Glutamatergic neuron (in vitro differentiated cells): ENCODE results near the gene FUS. TPM values are rescaled to one million over a fixed set of nuclear protein-coding genes. Genes with fewer than 3 reads are reported as not detected.

Source experiments
- DNase-seq: peaks from one replicate; pipeline ENCODE4 v3.0.0; 2022
- H3K27ac Mint-ChIP-seq: one replicate; pipeline ENCODE4 v1.8.0; 2020; ENCODE audit warnings: mild to moderate bottlenecking, mixed read lengths, inconsistent platforms; ENCODE audit not compliant: unreplicated experiment
- H3K27me3 Mint-ChIP-seq: one replicate; pipeline ENCODE4 v1.8.0; 2020; ENCODE audit warnings: mild to moderate bottlenecking, moderate library complexity, mixed read lengths, inconsistent platforms; ENCODE audit not compliant: unreplicated experiment
- H3K36me3 Mint-ChIP-seq: one replicate; pipeline ENCODE4 v1.8.0; 2020; ENCODE audit warnings: mild to moderate bottlenecking, mixed read lengths, inconsistent platforms; ENCODE audit not compliant: unreplicated experiment
- H3K4me1 Mint-ChIP-seq: one replicate; pipeline ENCODE4 v1.8.0; 2020; ENCODE audit warnings: mild to moderate bottlenecking, low read depth, mixed read lengths, inconsistent platforms; ENCODE audit not compliant: unreplicated experiment
- H3K4me3 Mint-ChIP-seq: one replicate; pipeline ENCODE4 v1.8.0; 2020; ENCODE audit warnings: mild to moderate bottlenecking, mixed read lengths, inconsistent platforms; ENCODE audit not compliant: unreplicated experiment
- H3K9me3 Mint-ChIP-seq: one replicate; pipeline ENCODE4 v1.8.0; 2020; ENCODE audit warnings: mild to moderate bottlenecking, moderate library complexity, mixed read lengths, inconsistent platforms; ENCODE audit not compliant: unreplicated experiment
- total RNA-seq: library from RNA; stranded (reverse); fragmentation: NEBNext Ultra II Directional; extraction: Animal tissue kit (Norgen Biotek cat#: 25700); gene quantifications from one replicate; pipeline ENCODE4 v1.2.1, GENCODE V29; 2021; ENCODE audit not compliant: unreplicated experiment
- TF ChIP-seq, protein P1 (sequence below): fragments of 200-600 bp; sonication (generic); IDR thresholded peaks from one replicate; pipeline ENCODE4 v1.5.0; 2021; ENCODE audit not compliant: partially characterized antibody, unreplicated experiment

The FUS gene
- total RNA-seq, 1 donor from 2014 or later, result 473 TPM

DNA sequence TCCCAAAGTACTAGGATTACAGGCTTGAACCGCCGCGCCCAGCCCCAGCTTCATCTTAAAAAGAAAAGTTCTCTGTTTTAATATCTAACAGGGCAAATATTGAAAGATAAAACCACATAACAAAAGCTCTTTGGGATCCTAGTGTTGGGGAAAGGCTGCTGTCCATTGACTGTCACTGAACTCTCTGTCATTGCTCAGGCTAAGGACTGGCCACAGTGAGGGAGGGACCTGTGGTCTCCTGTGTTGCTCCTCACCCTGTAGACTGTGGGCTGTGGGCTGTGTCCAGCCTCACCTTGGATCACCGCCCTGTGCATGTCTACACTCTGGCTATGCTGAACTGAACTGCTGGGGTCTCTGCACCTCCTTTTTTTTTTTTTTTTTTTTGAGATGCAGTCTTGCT lies 48.3 kb downstream of the FUS start:
- Mint-ChIP-seq H3K4me1 (no peaks in the 10 kb centered on the region), H3K27ac (no peak overlapping the region), H3K36me3 (no peaks in the 10 kb centered on the region), H3K9me3 (peaks cover 3% of the 10 kb centered on the region), H3K4me3 (no peak overlapping the region), H3K27me3 (peaks cover 3% of the 10 kb centered on the region)
- no peak for DNase-seq
- TF ChIP-seq, protein P1, sequence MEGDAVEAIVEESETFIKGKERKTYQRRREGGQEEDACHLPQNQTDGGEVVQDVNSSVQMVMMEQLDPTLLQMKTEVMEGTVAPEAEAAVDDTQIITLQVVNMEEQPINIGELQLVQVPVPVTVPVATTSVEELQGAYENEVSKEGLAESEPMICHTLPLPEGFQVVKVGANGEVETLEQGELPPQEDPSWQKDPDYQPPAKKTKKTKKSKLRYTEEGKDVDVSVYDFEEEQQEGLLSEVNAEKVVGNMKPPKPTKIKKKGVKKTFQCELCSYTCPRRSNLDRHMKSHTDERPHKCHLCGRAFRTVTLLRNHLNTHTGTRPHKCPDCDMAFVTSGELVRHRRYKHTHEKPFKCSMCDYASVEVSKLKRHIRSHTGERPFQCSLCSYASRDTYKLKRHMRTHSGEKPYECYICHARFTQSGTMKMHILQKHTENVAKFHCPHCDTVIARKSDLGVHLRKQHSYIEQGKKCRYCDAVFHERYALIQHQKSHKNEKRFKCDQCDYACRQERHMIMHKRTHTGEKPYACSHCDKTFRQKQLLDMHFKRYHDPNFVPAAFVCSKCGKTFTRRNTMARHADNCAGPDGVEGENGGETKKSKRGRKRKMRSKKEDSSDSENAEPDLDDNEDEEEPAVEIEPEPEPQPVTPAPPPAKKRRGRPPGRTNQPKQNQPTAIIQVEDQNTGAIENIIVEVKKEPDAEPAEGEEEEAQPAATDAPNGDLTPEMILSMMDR, result no peak

DNA sequence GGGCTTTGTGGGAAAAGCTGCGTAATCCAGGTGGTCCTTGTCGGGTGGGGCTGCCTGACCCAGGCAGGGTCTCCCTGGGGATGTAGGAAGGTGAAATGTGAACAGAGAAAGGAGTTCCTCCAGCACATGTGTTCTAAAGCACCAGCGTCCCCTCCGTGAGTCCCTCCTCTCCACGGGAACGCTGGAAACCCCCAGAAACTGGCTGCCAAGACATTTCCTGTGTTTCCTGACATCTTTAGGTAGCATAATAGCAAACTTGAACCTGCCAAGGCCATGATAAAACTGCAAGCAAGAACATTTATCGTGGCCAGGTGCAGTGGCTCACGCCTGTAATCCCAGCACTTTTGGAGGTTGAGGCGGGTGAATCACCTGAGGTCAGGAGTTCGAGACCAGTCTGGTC lies 49.6 kb downstream of the FUS start:
- TF ChIP-seq, protein P1, result no peak
- no peak overlapping the region for H3K27ac Mint-ChIP-seq
- H3K36me3 Mint-ChIP-seq, result peaks cover 5% of the 10 kb centered on the region
- peaks cover 3% of the 10 kb centered on the region for H3K27me3 Mint-ChIP-seq
- H3K4me3 Mint-ChIP-seq, result no peak overlapping the region
- DNase-seq, result no peak
- H3K4me1 Mint-ChIP-seq, result no peaks in the 10 kb centered on the region
- H3K9me3 Mint-ChIP-seq, result peaks cover 9% of the 10 kb centered on the region

DNA sequence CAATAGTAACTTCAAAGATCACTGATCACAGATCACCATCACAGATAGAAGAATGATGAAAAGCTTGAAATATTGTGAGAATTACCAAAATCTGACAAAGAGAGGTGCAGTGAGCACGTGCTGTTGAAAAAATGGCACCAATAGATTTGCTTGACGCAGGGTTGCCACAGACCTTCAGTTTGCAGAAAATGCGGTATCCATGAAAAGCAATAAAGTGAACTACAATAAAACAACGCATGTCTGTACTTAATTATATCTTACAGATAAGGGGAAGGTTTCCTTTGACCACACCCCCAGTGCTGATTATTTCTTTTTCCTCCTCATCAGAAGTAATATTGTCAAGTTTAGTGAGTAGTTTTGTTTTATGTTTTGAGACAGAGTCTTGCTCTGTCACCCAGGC lies 58.1 kb downstream of the FUS start:
- no peaks in the 10 kb centered on the region for H3K27me3 Mint-ChIP-seq
- peaks cover 5% of the 10 kb centered on the region for H3K36me3 Mint-ChIP-seq
- no peak for DNase-seq
- TF ChIP-seq, protein P1, result no peak
- H3K9me3 Mint-ChIP-seq, result peaks cover 10% of the 10 kb centered on the region
- no peak overlapping the region for H3K4me3 Mint-ChIP-seq
- H3K27ac Mint-ChIP-seq, result no peak overlapping the region
- H3K4me1 Mint-ChIP-seq, result no peaks in the 10 kb centered on the region

Other genes starting within 250 kb of the FUS start
- 5.1 TPM for gene ORAI3, start 231.1 kb upstream of the FUS start, total RNA-seq
- gene SETD1A, start 222.4 kb upstream of the FUS start, total RNA-seq, result 24.3 TPM
- gene HSD3B7, start 194.9 kb upstream of the FUS start, total RNA-seq, result 2.0 TPM
- 51.6 TPM for gene STX1B, start 169.5 kb upstream of the FUS start, total RNA-seq
- 23.4 TPM for gene STX4, start 146.6 kb upstream of the FUS start, total RNA-seq
- 15.5 TPM for gene ZNF668, start 105.9 kb upstream of the FUS start, total RNA-seq
- 33.1 TPM for gene ZNF646, start 105.7 kb upstream of the FUS start, total RNA-seq
- gene PRSS53, start 91.2 kb upstream of the FUS start, total RNA-seq, result 20.4 TPM
- 152 TPM for gene VKORC1, start 85.3 kb upstream of the FUS start, total RNA-seq
- 62.4 TPM for gene BCKDK, start 71.8 kb upstream of the FUS start, total RNA-seq
- 61.2 TPM for gene KAT8, start 62.5 kb upstream of the FUS start, total RNA-seq
- not detected for gene PRSS8, start 44.4 kb upstream of the FUS start, total RNA-seq
- gene PRSS36, start 30.1 kb upstream of the FUS start, total RNA-seq, result 0.61 TPM
- 0.71 TPM for gene PYCARD, start 22.6 kb downstream of the FUS start, total RNA-seq
- gene TRIM72, start 34.0 kb downstream of the FUS start, total RNA-seq, result 0.10 TPM
- gene PYDC1, start 37.0 kb downstream of the FUS start, total RNA-seq, result not detected
- not detected for gene ITGAM, start 79.8 kb downstream of the FUS start, total RNA-seq
- gene ITGAX, start 175.0 kb downstream of the FUS start, total RNA-seq, result not detected
- gene ITGAD, start 213.2 kb downstream of the FUS start, total RNA-seq, result not detected
- gene COX6A2, start 248.2 kb downstream of the FUS start, total RNA-seq, result not detected